Measurements from ENCODE around the gene PHKB.

PHKB gene

GRCh38 chr16:47604306-47604705 lies 143.2 kb downstream of the PHKB start:
- Histone ChIP-seq H3K4me1 (ENCODE audit: control insufficient read depth in 5 of 5, insufficient read depth in 5 of 5, low read length in 5 of 5) (no peaks in the 10 kb centered on the region), H3K9me3 (ENCODE audit: control insufficient read depth in 5 of 5, low read length in 5 of 5) (peaks cover 0 to 3% (median 0%) of the 10 kb centered on the region in 5 donors), H3K4me3 (ENCODE audit: low read depth in 1 of 5, low read length in 5 of 5) (no peak overlapping the region), H3K27ac (ENCODE audit: low read depth, low read length) (no peak overlapping the region), H3K9ac (ENCODE audit: low read length in 5 of 5) (no peak overlapping the region), H3K36me3 (ENCODE audit: control insufficient read depth in 5 of 5, insufficient read depth in 5 of 5, low read length in 5 of 5) (peaks cover 4 to 30% (median 16%) of the 10 kb centered on the region in 5 donors), H3K27me3 (ENCODE audit: control insufficient read depth in 5 of 5, insufficient read depth in 4 of 5, low read length in 5 of 5) (no peaks in the 10 kb centered on the region)

- Histone ChIP-seq H3K36me3 (ENCODE audit: control insufficient read depth in 5 of 5, insufficient read depth in 5 of 5, low read length in 5 of 5) (peaks cover 19 to 41% (median 33%) of the 10 kb centered on the region in 5 donors), H3K4me3 (ENCODE audit: low read depth in 1 of 5, low read length in 5 of 5) (no peak overlapping the region), H3K9me3 (ENCODE audit: control insufficient read depth in 5 of 5, low read length in 5 of 5) (peaks cover 0 to 3% (median 0%) of the 10 kb centered on the region in 5 donors), H3K27me3 (ENCODE audit: control insufficient read depth in 5 of 5, insufficient read depth in 4 of 5, low read length in 5 of 5) (no peaks in the 10 kb centered on the region), H3K9ac (ENCODE audit: low read length in 5 of 5) (no peak overlapping the region), H3K27ac (ENCODE audit: low read depth, low read length) (no peak overlapping the region), H3K4me1 (ENCODE audit: control insufficient read depth in 5 of 5, insufficient read depth in 5 of 5, low read length in 5 of 5) (no peaks in the 10 kb centered on the region)
Observed at GRCh38 chr16:47611042-47611441, 149.9 kb downstream of the PHKB start.

GRCh38 chr16:47611848-47612493 lies 150.8 kb downstream of the PHKB start:
- H3K27ac ChIP-seq (ENCODE audit: low read depth, low read length) = no peak overlapping the region
- H3K9me3 ChIP-seq (ENCODE audit: control insufficient read depth in 5 of 5, low read length in 5 of 5) = peaks cover 0 to 3% (median 0%) of the 10 kb centered on the region in 5 donors
- no peak overlapping the region for H3K4me3 ChIP-seq (ENCODE audit: low read depth in 1 of 5, low read length in 5 of 5)
- H3K27me3 ChIP-seq (ENCODE audit: control insufficient read depth in 5 of 5, insufficient read depth in 4 of 5, low read length in 5 of 5) = no peaks in the 10 kb centered on the region
- H3K4me1 ChIP-seq (ENCODE audit: control insufficient read depth in 5 of 5, insufficient read depth in 5 of 5, low read length in 5 of 5) = no peaks in the 10 kb centered on the region
- peaks cover 15 to 36% (median 29%) of the 10 kb centered on the region in 5 donors for H3K36me3 ChIP-seq (ENCODE audit: control insufficient read depth in 5 of 5, insufficient read depth in 5 of 5, low read length in 5 of 5)
- H3K9ac ChIP-seq (ENCODE audit: low read length in 5 of 5) = no peak overlapping the region

GRCh38 chr16:47612711-47613110 lies 151.6 kb downstream of the PHKB start:
- H3K9me3 ChIP-seq (ENCODE audit: control insufficient read depth in 5 of 5, low read length in 5 of 5) = no peaks in the 10 kb centered on the region
- H3K27me3 ChIP-seq (ENCODE audit: control insufficient read depth in 5 of 5, insufficient read depth in 4 of 5, low read length in 5 of 5) = no peaks in the 10 kb centered on the region
- no peak overlapping the region for H3K27ac ChIP-seq (ENCODE audit: low read depth, low read length)
- no peak overlapping the region for H3K4me3 ChIP-seq (ENCODE audit: low read depth in 1 of 5, low read length in 5 of 5)
- no peak overlapping the region for H3K9ac ChIP-seq (ENCODE audit: low read length in 5 of 5)
- H3K36me3 ChIP-seq (ENCODE audit: control insufficient read depth in 5 of 5, insufficient read depth in 5 of 5, low read length in 5 of 5) = peaks cover 15 to 36% (median 29%) of the 10 kb centered on the region in 5 donors
- H3K4me1 ChIP-seq (ENCODE audit: control insufficient read depth in 5 of 5, insufficient read depth in 5 of 5, low read length in 5 of 5) = no peaks in the 10 kb centered on the region

GRCh38 chr16:47613251-47613650 lies 152.1 kb downstream of the PHKB start:
- H3K9ac ChIP-seq (ENCODE audit: low read length in 5 of 5) = no peak overlapping the region
- H3K4me3 ChIP-seq (ENCODE audit: low read depth in 1 of 5, low read length in 5 of 5) = no peak overlapping the region
- H3K4me1 ChIP-seq (ENCODE audit: control insufficient read depth in 5 of 5, insufficient read depth in 5 of 5, low read length in 5 of 5) = no peaks in the 10 kb centered on the region
- no peaks in the 10 kb centered on the region for H3K27me3 ChIP-seq (ENCODE audit: control insufficient read depth in 5 of 5, insufficient read depth in 4 of 5, low read length in 5 of 5)
- H3K36me3 ChIP-seq (ENCODE audit: control insufficient read depth in 5 of 5, insufficient read depth in 5 of 5, low read length in 5 of 5) = peaks cover 15 to 36% (median 26%) of the 10 kb centered on the region in 5 donors
- no peak overlapping the region for H3K27ac ChIP-seq (ENCODE audit: low read depth, low read length)
- H3K9me3 ChIP-seq (ENCODE audit: control insufficient read depth in 5 of 5, low read length in 5 of 5) = no peaks in the 10 kb centered on the region

GRCh38 chr16:47617732-47618131 lies 156.6 kb downstream of the PHKB start:
- Histone ChIP-seq H3K27me3 (ENCODE audit: control insufficient read depth in 5 of 5, insufficient read depth in 4 of 5, low read length in 5 of 5) (no peaks in the 10 kb centered on the region), H3K27ac (ENCODE audit: low read depth, low read length) (no peak overlapping the region), H3K4me1 (ENCODE audit: control insufficient read depth in 5 of 5, insufficient read depth in 5 of 5, low read length in 5 of 5) (no peaks in the 10 kb centered on the region), H3K9ac (ENCODE audit: low read length in 5 of 5) (no peak overlapping the region), H3K9me3 (ENCODE audit: control insufficient read depth in 5 of 5, low read length in 5 of 5) (no peaks in the 10 kb centered on the region), H3K36me3 (ENCODE audit: control insufficient read depth in 5 of 5, insufficient read depth in 5 of 5, low read length in 5 of 5) (peaks cover 2 to 20% (median 7%) of the 10 kb centered on the region in 5 donors), H3K4me3 (ENCODE audit: low read depth in 1 of 5, low read length in 5 of 5) (no peak overlapping the region)

- H3K9ac ChIP-seq (ENCODE audit: low read length in 5 of 5) = no peak overlapping the region
- no peaks in the 10 kb centered on the region for H3K27me3 ChIP-seq (ENCODE audit: control insufficient read depth in 5 of 5, insufficient read depth in 4 of 5, low read length in 5 of 5)
- peaks cover 0 to 12% (median 0%) of the 10 kb centered on the region in 5 donors for H3K36me3 ChIP-seq (ENCODE audit: control insufficient read depth in 5 of 5, insufficient read depth in 5 of 5, low read length in 5 of 5)
- H3K4me3 ChIP-seq (ENCODE audit: low read depth in 1 of 5, low read length in 5 of 5) = no peak overlapping the region
- H3K27ac ChIP-seq (ENCODE audit: low read depth, low read length) = no peak overlapping the region
- no peaks in the 10 kb centered on the region for H3K9me3 ChIP-seq (ENCODE audit: control insufficient read depth in 5 of 5, low read length in 5 of 5)
- H3K4me1 ChIP-seq (ENCODE audit: control insufficient read depth in 5 of 5, insufficient read depth in 5 of 5, low read length in 5 of 5) = no peaks in the 10 kb centered on the region
Observed at GRCh38 chr16:47622451-47623176, 161.5 kb downstream of the PHKB start.

GRCh38 chr16:47624563-47624962 lies 163.4 kb downstream of the PHKB start:
- H3K9ac ChIP-seq (ENCODE audit: low read length in 5 of 5) = no peak overlapping the region
- H3K27me3 ChIP-seq (ENCODE audit: control insufficient read depth in 5 of 5, insufficient read depth in 4 of 5, low read length in 5 of 5) = no peaks in the 10 kb centered on the region
- H3K27ac ChIP-seq (ENCODE audit: low read depth, low read length) = no peak overlapping the region
- H3K36me3 ChIP-seq (ENCODE audit: control insufficient read depth in 5 of 5, insufficient read depth in 5 of 5, low read length in 5 of 5) = peaks cover 0 to 9% (median 0%) of the 10 kb centered on the region in 5 donors
- no peak overlapping the region for H3K4me3 ChIP-seq (ENCODE audit: low read depth in 1 of 5, low read length in 5 of 5)
- H3K4me1 ChIP-seq (ENCODE audit: control insufficient read depth in 5 of 5, insufficient read depth in 5 of 5, low read length in 5 of 5) = no peaks in the 10 kb centered on the region
- no peaks in the 10 kb centered on the region for H3K9me3 ChIP-seq (ENCODE audit: control insufficient read depth in 5 of 5, low read length in 5 of 5)

GRCh38 chr16:47625115-47625567 lies 164.0 kb downstream of the PHKB start:
- Histone ChIP-seq H3K36me3 (ENCODE audit: control insufficient read depth in 5 of 5, insufficient read depth in 5 of 5, low read length in 5 of 5) (peaks cover 0 to 9% (median 0%) of the 10 kb centered on the region in 5 donors), H3K9ac (ENCODE audit: low read length in 5 of 5) (no peak overlapping the region), H3K4me3 (ENCODE audit: low read depth in 1 of 5, low read length in 5 of 5) (no peak overlapping the region), H3K27ac (ENCODE audit: low read depth, low read length) (no peak overlapping the region), H3K9me3 (ENCODE audit: control insufficient read depth in 5 of 5, low read length in 5 of 5) (no peaks in the 10 kb centered on the region), H3K4me1 (ENCODE audit: control insufficient read depth in 5 of 5, insufficient read depth in 5 of 5, low read length in 5 of 5) (no peaks in the 10 kb centered on the region), H3K27me3 (ENCODE audit: control insufficient read depth in 5 of 5, insufficient read depth in 4 of 5, low read length in 5 of 5) (no peaks in the 10 kb centered on the region)

GRCh38 chr16:47626246-47626645 lies 165.1 kb downstream of the PHKB start:
- Histone ChIP-seq H3K4me1 (ENCODE audit: control insufficient read depth in 5 of 5, insufficient read depth in 5 of 5, low read length in 5 of 5) (no peaks in the 10 kb centered on the region), H3K36me3 (ENCODE audit: control insufficient read depth in 5 of 5, insufficient read depth in 5 of 5, low read length in 5 of 5) (peaks cover 0 to 9% (median 3%) of the 10 kb centered on the region in 5 donors), H3K9me3 (ENCODE audit: control insufficient read depth in 5 of 5, low read length in 5 of 5) (no peaks in the 10 kb centered on the region), H3K27ac (ENCODE audit: low read depth, low read length) (no peak overlapping the region), H3K9ac (ENCODE audit: low read length in 5 of 5) (no peak overlapping the region), H3K4me3 (ENCODE audit: low read depth in 1 of 5, low read length in 5 of 5) (no peak overlapping the region), H3K27me3 (ENCODE audit: control insufficient read depth in 5 of 5, insufficient read depth in 4 of 5, low read length in 5 of 5) (no peaks in the 10 kb centered on the region)
